Chondrocyte (in vitro differentiated cells): ENCODE measurements around the gene MBOAT2. TPM values are rescaled to one million over a fixed set of nuclear protein-coding genes. Genes with fewer than 3 reads are reported as not detected.

Experiments
- DNase-seq: peaks from one replicate; pipeline ENCODE4 v3.0.0; 2021; ENCODE audit warnings: mixed read lengths, low spot score
- H3K27ac Mint-ChIP-seq: one replicate; pipeline ENCODE4 v1.8.0; 2021; ENCODE audit warnings: mild to moderate bottlenecking, moderate library complexity, mixed read lengths; ENCODE audit not compliant: unreplicated experiment
- H3K27me3 Mint-ChIP-seq: 2 replicates; pipeline ENCODE4 v1.8.0; 2021; ENCODE audit warnings: low read depth, mixed read lengths
- H3K36me3 Mint-ChIP-seq: 2 replicates; pipeline ENCODE4 v1.8.0; 2021; ENCODE audit warnings: low read depth, mixed read lengths
- H3K4me1 Mint-ChIP-seq: 2 replicates; pipeline ENCODE4 v1.8.0; 2021; ENCODE audit warnings: low read depth, mild to moderate bottlenecking, mixed read lengths
- H3K4me3 Mint-ChIP-seq: one replicate; pipeline ENCODE4 v1.8.0; 2021; ENCODE audit warnings: mild to moderate bottlenecking, moderate library complexity, mixed read lengths; ENCODE audit not compliant: unreplicated experiment
- H3K9me3 Mint-ChIP-seq: 2 replicates; pipeline ENCODE4 v1.8.0; 2021; ENCODE audit warnings: low read depth, mixed read lengths
- CTCF ChIP-seq: fragments of 200-600 bp; sonication (generic); IDR thresholded peaks from 2 replicates; pipeline ENCODE4 v1.5.0; 2021; ENCODE audit warnings: antibody characterized with exemption, mild to moderate bottlenecking, moderate library complexity
- total RNA-seq: library from RNA; stranded (reverse); gene quantifications from 3 replicates; pipeline ENCODE4 v1.2.1, GENCODE V29; 2021

Gene MBOAT2
- total RNA-seq, 1 donor from 2014 or later: 40.2 TPM

DNA sequence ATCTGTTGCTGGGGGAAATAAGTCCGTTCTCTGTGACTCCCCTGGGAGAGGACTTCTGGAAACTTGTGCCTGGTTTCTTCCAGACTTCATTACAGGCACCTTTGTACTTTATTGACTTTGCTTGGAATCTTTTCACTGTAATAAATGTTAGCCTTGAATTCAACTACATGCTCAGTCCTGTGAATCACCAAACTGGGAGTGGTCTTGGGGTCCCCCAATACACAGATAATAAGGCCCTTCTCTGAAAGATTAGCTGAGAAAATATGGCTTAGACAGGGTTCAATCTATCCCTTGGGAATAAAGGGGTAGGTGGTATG lies 117.3 kb downstream of the MBOAT2 start:
- DNase-seq: no peak
- no peaks in the 10 kb centered on the region for H3K9me3 Mint-ChIP-seq
- TF ChIP-seq CTCF: no peak
- H3K36me3 Mint-ChIP-seq: peaks cover 6% of the 10 kb centered on the region
- H3K27me3 Mint-ChIP-seq: no peaks in the 10 kb centered on the region
- H3K4me1 Mint-ChIP-seq: no peaks in the 10 kb centered on the region
- H3K27ac Mint-ChIP-seq: no peak overlapping the region
- H3K4me3 Mint-ChIP-seq: no peak overlapping the region

DNA sequence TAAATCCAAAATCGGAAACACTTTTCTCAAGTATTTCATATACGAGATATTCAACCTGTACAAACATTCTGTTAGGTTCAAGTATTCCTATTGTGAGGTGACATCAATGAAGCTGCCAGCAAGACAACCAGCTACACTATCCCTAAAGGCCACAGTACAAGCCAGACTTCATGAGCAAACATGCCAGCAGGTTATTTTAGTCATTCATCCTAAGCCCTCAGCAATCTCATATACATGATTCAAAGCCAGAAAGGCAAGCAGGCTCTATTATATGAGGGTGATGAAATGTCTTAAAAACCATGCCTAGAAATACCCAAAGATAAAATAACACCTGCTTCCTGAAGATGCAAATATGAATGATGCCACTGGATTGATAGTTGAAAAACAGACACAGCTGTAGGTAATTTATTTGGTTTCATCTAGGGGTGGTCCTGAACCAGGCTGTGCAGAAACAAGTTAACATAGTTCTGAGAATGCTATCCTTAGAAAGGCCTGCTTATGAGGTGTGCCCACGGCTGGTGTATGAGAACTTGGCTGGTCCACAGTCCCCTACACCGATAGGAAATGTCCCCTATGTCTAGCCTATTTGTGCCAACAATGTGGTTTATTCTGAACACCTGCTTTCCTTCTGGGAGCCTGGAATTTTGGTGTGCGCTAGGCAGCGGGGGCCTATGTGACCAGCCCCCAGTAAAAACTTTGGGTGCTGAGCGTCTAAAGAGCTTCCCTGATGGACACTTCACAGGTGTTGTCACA lies 117.9 kb downstream of the MBOAT2 start:
- no peak overlapping the region for H3K4me3 Mint-ChIP-seq
- H3K4me1 Mint-ChIP-seq: no peaks in the 10 kb centered on the region
- TF ChIP-seq CTCF: no peak
- peaks cover 12% of the 10 kb centered on the region for H3K36me3 Mint-ChIP-seq
- no peak overlapping the region for H3K27ac Mint-ChIP-seq
- no peaks in the 10 kb centered on the region for H3K27me3 Mint-ChIP-seq
- DNase-seq: no peak
- no peaks in the 10 kb centered on the region for H3K9me3 Mint-ChIP-seq

- H3K27me3 Mint-ChIP-seq: no peaks in the 10 kb centered on the region
- TF ChIP-seq CTCF: no peak
- H3K36me3 Mint-ChIP-seq: peaks cover 18% of the 10 kb centered on the region
- DNase-seq: no peak
- no peaks in the 10 kb centered on the region for H3K9me3 Mint-ChIP-seq
- H3K4me3 Mint-ChIP-seq: no peak overlapping the region
- no peak overlapping the region for H3K27ac Mint-ChIP-seq
- no peaks in the 10 kb centered on the region for H3K4me1 Mint-ChIP-seq
Measured at GRCh38 chr2:8884812-8885211, 118.7 kb downstream of the MBOAT2 start.

GRCh38 chr2:8882094-8882493 lies 121.4 kb downstream of the MBOAT2 start:
- Mint-ChIP-seq H3K27ac (no peak overlapping the region), H3K27me3 (no peaks in the 10 kb centered on the region), H3K36me3 (peaks cover 28% of the 10 kb centered on the region), H3K4me1 (no peaks in the 10 kb centered on the region), H3K9me3 (no peaks in the 10 kb centered on the region), H3K4me3 (no peak overlapping the region)
- no peak for DNase-seq
- peak; percentile 50 for TF ChIP-seq CTCF

DNA sequence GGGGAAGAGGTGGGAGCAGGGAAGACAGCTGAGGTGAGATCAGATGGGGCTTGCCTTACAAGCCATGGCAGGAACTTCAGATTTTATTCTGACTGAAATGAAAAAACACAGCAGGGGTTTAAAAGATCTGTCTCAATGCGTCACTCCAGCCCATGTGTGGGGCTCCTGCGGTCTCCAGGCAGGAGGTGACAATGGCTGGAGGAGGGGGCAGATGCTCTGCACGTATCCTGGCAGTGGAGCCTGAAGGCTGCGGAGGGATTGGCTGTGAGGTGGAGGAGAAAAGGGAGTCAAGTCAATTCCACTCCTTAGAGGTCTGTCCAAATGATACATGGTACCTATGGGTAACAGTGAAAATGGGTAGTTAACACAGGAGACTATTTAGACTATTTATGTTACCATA lies 125.6 kb downstream of the MBOAT2 start:
- Mint-ChIP-seq H3K27ac (no peak overlapping the region), H3K36me3 (peaks cover 28% of the 10 kb centered on the region), H3K4me3 (no peak overlapping the region), H3K27me3 (no peaks in the 10 kb centered on the region), H3K4me1 (no peaks in the 10 kb centered on the region), H3K9me3 (no peaks in the 10 kb centered on the region)
- DNase-seq: no peak
- TF ChIP-seq CTCF: no peak
